Gastrocnemius medialis (tissue), 4 donors: ENCODE measurements around the gene WDR70.

Experiments
- POLR2A ChIP-seq, 2 donors: fragments of 450-650 bp; IDR thresholded peaks; one replicate each; pipeline ENCODE4 v1.6.1; 2017; ENCODE audit warnings: antibody characterized with exemption in 2 of 2, mild to moderate bottlenecking in 2 of 2, moderate library complexity in 2 of 2
- TF ChIP-seq, protein P1 (sequence below), 5 experiments: fragments of 450-650 bp in 3 of 5; fragments of 200-600 bp in 2 of 5; sonication (generic) in 2 of 5; IDR thresholded peaks in 4 of 5; conservative IDR thresholded peaks in 1 of 5; 1 replicate in 4 of 5; 2 replicates in 1 of 5; pipeline ENCODE4 v1.5.1; 2016 to 2019; ENCODE audit warnings: antibody characterized with exemption in 5 of 5, mild to moderate bottlenecking in 3 of 5, moderate library complexity in 3 of 5

DNA sequence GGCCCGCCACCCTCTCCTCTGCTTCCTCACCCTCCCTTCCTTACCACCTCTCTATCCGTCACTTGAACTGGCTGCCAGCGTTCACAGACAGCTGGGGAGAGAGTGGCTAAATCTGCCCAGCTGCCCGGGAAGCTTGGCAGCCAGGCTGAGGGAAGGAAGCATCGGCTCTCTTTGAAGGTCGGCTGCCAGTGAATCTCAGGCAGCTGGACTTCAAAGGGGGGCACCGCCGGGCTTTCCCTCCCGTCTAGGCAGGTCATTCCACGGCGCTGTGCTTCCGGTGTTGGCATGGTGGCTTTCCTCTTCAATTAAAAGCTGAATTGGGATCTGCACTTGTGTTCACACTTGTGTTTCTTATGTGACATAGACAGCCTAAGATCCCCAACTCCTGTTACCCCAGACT, 286.8 kb downstream of the WDR70 start:
- TF ChIP-seq, protein P1, sequence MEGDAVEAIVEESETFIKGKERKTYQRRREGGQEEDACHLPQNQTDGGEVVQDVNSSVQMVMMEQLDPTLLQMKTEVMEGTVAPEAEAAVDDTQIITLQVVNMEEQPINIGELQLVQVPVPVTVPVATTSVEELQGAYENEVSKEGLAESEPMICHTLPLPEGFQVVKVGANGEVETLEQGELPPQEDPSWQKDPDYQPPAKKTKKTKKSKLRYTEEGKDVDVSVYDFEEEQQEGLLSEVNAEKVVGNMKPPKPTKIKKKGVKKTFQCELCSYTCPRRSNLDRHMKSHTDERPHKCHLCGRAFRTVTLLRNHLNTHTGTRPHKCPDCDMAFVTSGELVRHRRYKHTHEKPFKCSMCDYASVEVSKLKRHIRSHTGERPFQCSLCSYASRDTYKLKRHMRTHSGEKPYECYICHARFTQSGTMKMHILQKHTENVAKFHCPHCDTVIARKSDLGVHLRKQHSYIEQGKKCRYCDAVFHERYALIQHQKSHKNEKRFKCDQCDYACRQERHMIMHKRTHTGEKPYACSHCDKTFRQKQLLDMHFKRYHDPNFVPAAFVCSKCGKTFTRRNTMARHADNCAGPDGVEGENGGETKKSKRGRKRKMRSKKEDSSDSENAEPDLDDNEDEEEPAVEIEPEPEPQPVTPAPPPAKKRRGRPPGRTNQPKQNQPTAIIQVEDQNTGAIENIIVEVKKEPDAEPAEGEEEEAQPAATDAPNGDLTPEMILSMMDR (IDR thresholded peaks at IDR 0.05 in 4 of 5, conservative IDR thresholded peaks at IDR 0.05 in 1 of 5) = no peak
- TF ChIP-seq POLR2A (IDR thresholded peaks at IDR 0.05) = no peak
